K562 (cell line): Measurements from ENCODE around the gene WIF1. TPM values are rescaled to one million over a fixed set of nuclear protein-coding genes. Genes with fewer than 3 reads are reported as not detected.

Experiments used
- ATAC-seq: fragments of 200-7000 bp; cut with Tn5 transposase; 3 replicates; pipeline ENCODE4 v1.9.1; 2020; ENCODE audit warnings: moderate library complexity
- BruUV-seq: library from RNA; stranded (reverse); fragments of 400-500 nt; replicated peaks from 2 replicates; lab custom pipeline; 2021; lab: Mats Ljungman, UMichigan
- CTCF ChIA-PET: fragments of 300-600 bp; formaldehyde crosslinking; extraction: SDS; loops from one replicate; lab custom pipeline; 2021; ENCODE audit warnings: low intra/inter-chr PET ratio; lab: Yijun Ruan, JAX
- POLR2A ChIA-PET: fragments of 300-600, 350-650 bp; sonication (Branson Sonifier 250); formaldehyde crosslinking; extraction: SDS; loops from one replicate; lab custom pipeline; 2021; ENCODE audit warnings: antibody characterized with exemption, inconsistent platforms; lab: Yijun Ruan, JAX
- DNase-seq, 4 experiments: peaks; one replicate each; pipeline versions ENCODE4 v3.0.0 to v3.0.0-alpha.2; 2011 to 2018; ENCODE audit warnings: low spot score in 3 of 4, mixed read lengths in 3 of 4; ENCODE audit errors: extremely low read depth in 1 of 4
- FAIRE-seq: peaks from 2 replicates; lab custom pipeline; 2011; peaks lifted over from hg19 to GRCh38; lab: Jason Lieb, UNC
- H2AFZ ChIP-seq: 2 replicates; pipeline ENCODE4 v1.6.0; 2011; ENCODE audit warnings: low read depth, low read length, control low read depth, inconsistent platforms
- H3K27ac ChIP-seq: fragments of 200-600 bp; 3 replicates; pipeline ENCODE4 v1.8.0; 2011; ENCODE audit warnings: low read depth, mild to moderate bottlenecking, control low read depth, inconsistent platforms, low read length, moderate library complexity, mixed read lengths; ENCODE audit errors: extremely low read depth
- H3K27me3 ChIP-seq, 2 experiments: fragments of 300-600 bp in 1 of 2; 2 replicates in 1 of 2; 3 replicates in 1 of 2; pipeline versions ENCODE4 v1.6.0 to v1.8.0; 2011; ENCODE audit warnings: inconsistent platforms in 2 of 2, low read length in 2 of 2, mild to moderate bottlenecking in 1 of 2, mixed read lengths in 1 of 2, moderate library complexity in 1 of 2; ENCODE audit not compliant: control insufficient read depth in 2 of 2, insufficient read depth in 2 of 2
- H3K36me3 ChIP-seq: fragments of 300-600 bp; 3 replicates; pipeline ENCODE4 v1.8.0; 2011; ENCODE audit warnings: mild to moderate bottlenecking, low read length, inconsistent platforms; ENCODE audit not compliant: control insufficient read depth, insufficient read depth
- H3K4me1 ChIP-seq, 2 experiments: fragments of 200-600 bp in 1 of 2; replicated peaks in 1 of 2; 2 replicates in 1 of 2; 3 replicates in 1 of 2; pipeline versions ENCODE4 v1.5.1 to v1.8.0; 2011; ENCODE audit warnings: inconsistent platforms in 2 of 2, low read length in 2 of 2, mild to moderate bottlenecking in 1 of 2, mixed read lengths in 1 of 2, moderate library complexity in 1 of 2; ENCODE audit not compliant: control insufficient read depth in 2 of 2, insufficient read depth in 2 of 2
- H3K4me2 ChIP-seq: 2 replicates; pipeline ENCODE4 v1.6.1; 2011; ENCODE audit warnings: low read length, control low read depth, inconsistent platforms, mixed read lengths; ENCODE audit not compliant: insufficient read depth
- H3K4me3 ChIP-seq: fragments of 200-600 bp; sonication (generic), shearing (Covaris generic); 2 replicates; pipeline ENCODE4 v1.5.1; 2016; ENCODE audit warnings: control low read depth, inconsistent platforms
- H3K79me2 ChIP-seq: fragments of 200-600 bp; 3 replicates; pipeline ENCODE4 v1.8.0; 2011; ENCODE audit warnings: low read length, inconsistent platforms; ENCODE audit not compliant: control insufficient read depth, insufficient read depth
- H3K9ac ChIP-seq, 2 experiments: 2 replicates each; pipeline versions ENCODE4 v1.6.0 to v1.6.1; 2011; ENCODE audit warnings: low read depth in 2 of 2, low read length in 2 of 2, control low read depth in 1 of 2, inconsistent platforms in 1 of 2, mild to moderate bottlenecking in 1 of 2, mixed read lengths in 1 of 2; ENCODE audit not compliant: insufficient read depth in 1 of 2
- H3K9me1 ChIP-seq: one replicate; pipeline ENCODE4 v1.6.0; 2011; ENCODE audit warnings: inconsistent platforms, mild to moderate bottlenecking, low read length, moderate library complexity; ENCODE audit not compliant: control insufficient read depth, insufficient read depth
- H3K9me3 ChIP-seq: replicated peaks from 2 replicates; pipeline ENCODE4 v1.5.1; 2011; ENCODE audit warnings: low read depth, low read length, inconsistent platforms; ENCODE audit not compliant: control insufficient read depth, insufficient read depth
- H4K20me1 ChIP-seq: replicated peaks from 2 replicates; pipeline ENCODE4 v1.6.1; 2011; ENCODE audit warnings: low read length, inconsistent platforms, mixed read lengths; ENCODE audit not compliant: control insufficient read depth, insufficient read depth
- ESRRB ChIP-seq: fragments of 250-450 bp; sonication (Bioruptor Pico); IDR thresholded peaks from 2 replicates; pipeline ENCODE4 v1.5.0; 2020; ENCODE audit warnings: mild to moderate bottlenecking, moderate library complexity, borderline replicate concordance
- FOXA3 ChIP-seq, 2 experiments: fragments of 450-650 bp in 1 of 2; sonication (generic) in 1 of 2; formaldehyde crosslinking; IDR thresholded peaks in 1 of 2; conservative IDR thresholded peaks in 1 of 2; 2 replicates each; pipeline versions ENCODE4 v1.4.0 to v1.8.0; 2020 to 2022; ENCODE audit warnings: mild to moderate bottlenecking in 2 of 2, missing genetic modification reagents in 1 of 2
- SAP30 ChIP-seq: fragments of 200-600 bp; sonication (generic); IDR thresholded peaks from 2 replicates; pipeline ENCODE4 v1.6.1; 2012; ENCODE audit warnings: borderline replicate concordance, low read depth, mild to moderate bottlenecking, moderate library complexity, low read length, control low read depth, inconsistent platforms; ENCODE audit not compliant: insufficient read depth, poor library complexity, severe bottlenecking
- WGBS: fragments of 100-300 bp; shearing (Covaris generic); methylation state at CpG from one replicate; pipeline ENCODE4 v1.1.6; 2016; ENCODE audit warnings: low coverage, mixed read lengths; ENCODE audit not compliant: insufficient coverage; ENCODE audit errors: missing lambda C conversion rate; 5-methylcytosine and 5-hydroxymethylcytosine counted together
- in situ Hi-C: fragments of 300-500 bp; cut with MboI; formaldehyde crosslinking; loops from 4 replicates; pipeline ENCODE4 v1.15.0; 2018; ENCODE audit warnings: inconsistent platforms, mixed read lengths
- intact Hi-C: fragments of 100-400 bp; cut with micrococcal nuclease; formaldehyde crosslinking; loops from 2 replicates; pipeline ENCODE4 v1.14.2; 2022
- polyA plus RNA-seq, 8 experiments: library from polyadenylated mRNA; depleted of rRNA in 4 of 8; stranded (reverse) in 5 of 8; unstranded in 3 of 8; fragments of >200 nt; fragmentation: Nextera tagmentation in 2 of 8; fragmentation: Illumina TruSeq in 1 of 8; extraction: Ambion mirVana in 2 of 8; extraction: Trizol in 1 of 8; gene quantifications; 2 replicates each; pipeline versions ENCODE4 v1.2.1 to v1.2.3, GENCODE V29; 2011 to 2014; ENCODE audit warnings: inconsistent platforms in 1 of 8, missing spikeins in 1 of 8
- total RNA-seq, 7 experiments: library from RNA; depleted of rRNA in 6 of 7; stranded (reverse); fragments of >200 nt in 6 of 7; fragmentation: Illumina TruSeq in 2 of 7; extraction: Trizol in 2 of 7; gene quantifications; 2 replicates each; pipeline versions ENCODE4 v1.2.1 to v1.2.3, GENCODE V29; 2011 to 2021; ENCODE audit warnings: low replicate concordance in 1 of 7
- TF ChIP-seq, protein P1 (sequence below): fragments of 250-450 bp; sonication (Bioruptor Pico); IDR thresholded peaks from 2 replicates; pipeline ENCODE4 v1.4.0; 2020; ENCODE audit warnings: mild to moderate bottlenecking, moderate library complexity, borderline replicate concordance

WIF1 gene
- total and polyA plus RNA-seq, 9 of the 15 experiments (the other 6 are each of a cell fraction or from before 2014, with no cell fraction given), result not detected

DNA sequence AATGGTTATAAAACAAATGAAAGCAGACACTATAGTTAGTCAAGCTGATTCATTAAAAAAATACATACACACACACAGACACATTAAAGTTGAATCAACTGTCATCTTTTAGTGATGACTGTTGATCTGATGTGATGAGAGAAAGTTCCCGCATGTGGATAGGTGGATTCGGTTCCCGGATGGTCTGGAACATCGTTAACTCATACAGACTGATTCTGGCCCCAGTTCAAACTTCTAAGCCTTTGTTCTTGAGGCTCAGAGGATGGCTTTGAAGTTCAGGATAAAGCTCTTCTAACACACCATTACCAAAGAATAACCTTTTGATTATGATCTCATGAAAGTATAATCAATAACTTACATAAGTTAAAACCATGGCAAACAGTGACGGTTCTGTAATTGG lies 27.5 kb downstream of the WIF1 start:
- Histone ChIP-seq H3K79me2 (no peaks in the 10 kb centered on the region), H3K9me3 (no peaks in the 10 kb centered on the region), H3K9ac (no peak overlapping the region), H3K9me1 (no peaks in the 10 kb centered on the region), H3K4me1 (no peaks in the 10 kb centered on the region), H2AFZ (no peak overlapping the region), H3K4me2 (no peak overlapping the region), H3K4me3 (no peak overlapping the region), H4K20me1 (no peaks in the 10 kb centered on the region)
- DNase-seq (no peak), ATAC-seq (no peak), FAIRE-seq (no peak)
- intact Hi-C loops, result no loop called here
- no TSS peak for BruUV-seq
- in situ Hi-C loops, result no loop called here
- 0% methylated on average over 5 of the region's 5 CpGs for WGBS
- POLR2A ChIA-PET, result no interaction called here
- TF ChIP-seq, protein P1, sequence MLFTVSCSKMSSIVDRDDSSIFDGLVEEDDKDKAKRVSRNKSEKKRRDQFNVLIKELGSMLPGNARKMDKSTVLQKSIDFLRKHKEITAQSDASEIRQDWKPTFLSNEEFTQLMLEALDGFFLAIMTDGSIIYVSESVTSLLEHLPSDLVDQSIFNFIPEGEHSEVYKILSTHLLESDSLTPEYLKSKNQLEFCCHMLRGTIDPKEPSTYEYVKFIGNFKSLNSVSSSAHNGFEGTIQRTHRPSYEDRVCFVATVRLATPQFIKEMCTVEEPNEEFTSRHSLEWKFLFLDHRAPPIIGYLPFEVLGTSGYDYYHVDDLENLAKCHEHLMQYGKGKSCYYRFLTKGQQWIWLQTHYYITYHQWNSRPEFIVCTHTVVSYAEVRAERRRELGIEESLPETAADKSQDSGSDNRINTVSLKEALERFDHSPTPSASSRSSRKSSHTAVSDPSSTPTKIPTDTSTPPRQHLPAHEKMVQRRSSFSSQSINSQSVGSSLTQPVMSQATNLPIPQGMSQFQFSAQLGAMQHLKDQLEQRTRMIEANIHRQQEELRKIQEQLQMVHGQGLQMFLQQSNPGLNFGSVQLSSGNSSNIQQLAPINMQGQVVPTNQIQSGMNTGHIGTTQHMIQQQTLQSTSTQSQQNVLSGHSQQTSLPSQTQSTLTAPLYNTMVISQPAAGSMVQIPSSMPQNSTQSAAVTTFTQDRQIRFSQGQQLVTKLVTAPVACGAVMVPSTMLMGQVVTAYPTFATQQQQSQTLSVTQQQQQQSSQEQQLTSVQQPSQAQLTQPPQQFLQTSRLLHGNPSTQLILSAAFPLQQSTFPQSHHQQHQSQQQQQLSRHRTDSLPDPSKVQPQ (CRISPR knock-in tag), result no peak
- no peak for TF ChIP-seq ESRRB (CRISPR knock-in tag)
- TF ChIP-seq SAP30, result no peak
- no peak for TF ChIP-seq FOXA3 (CRISPR knock-in tag; conservative IDR thresholded peaks at IDR 0.05 in 1 of 2, IDR thresholded peaks at IDR 0.05 in 1 of 2)
- TF ChIP-seq, all 486 proteins: peak for 0
- no peaks in the 10 kb centered on the region for H3K27me3 ChIP-seq
- CTCF ChIA-PET, result no interaction called here
- H3K36me3 ChIP-seq, result no peaks in the 10 kb centered on the region
- H3K27ac ChIP-seq, result no peak overlapping the region
